ENCODE results near the gene NDC1.
A peak's percentile ranks its signal among the peaks of the same experiment; 100 is the strongest.

Gene NDC1

DNA sequence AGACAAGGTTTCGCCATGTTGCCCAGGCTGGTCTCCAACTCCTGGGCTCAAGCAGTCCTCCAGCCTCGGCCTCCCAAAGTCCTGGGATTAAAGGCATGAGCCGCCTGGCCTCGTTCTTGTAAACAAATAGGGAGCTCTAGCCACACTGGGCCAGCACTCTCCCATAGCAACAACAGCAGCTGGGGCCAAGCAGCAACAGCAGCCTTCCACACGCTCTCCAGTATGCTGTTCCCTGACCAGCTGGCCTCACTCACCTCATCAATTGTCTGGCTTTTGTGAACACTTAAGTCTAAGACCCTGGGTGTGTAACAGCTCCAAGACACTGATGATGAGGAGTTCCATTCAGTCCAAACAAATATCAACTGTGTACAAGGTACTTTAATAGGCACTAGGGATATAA lies 82.2 kb downstream of the NDC1 start:
- ATAC-seq, result no peak
- TF ChIP-seq ZNF565 (CRISPR knock-in tag; conservative IDR thresholded peaks at IDR 0.05; ENCODE audit: low read depth), result no peak
- no peak for TF ChIP-seq CSDC2 (CRISPR knock-in tag; IDR thresholded peaks at IDR 0.05)
- TF ChIP-seq, protein P1, sequence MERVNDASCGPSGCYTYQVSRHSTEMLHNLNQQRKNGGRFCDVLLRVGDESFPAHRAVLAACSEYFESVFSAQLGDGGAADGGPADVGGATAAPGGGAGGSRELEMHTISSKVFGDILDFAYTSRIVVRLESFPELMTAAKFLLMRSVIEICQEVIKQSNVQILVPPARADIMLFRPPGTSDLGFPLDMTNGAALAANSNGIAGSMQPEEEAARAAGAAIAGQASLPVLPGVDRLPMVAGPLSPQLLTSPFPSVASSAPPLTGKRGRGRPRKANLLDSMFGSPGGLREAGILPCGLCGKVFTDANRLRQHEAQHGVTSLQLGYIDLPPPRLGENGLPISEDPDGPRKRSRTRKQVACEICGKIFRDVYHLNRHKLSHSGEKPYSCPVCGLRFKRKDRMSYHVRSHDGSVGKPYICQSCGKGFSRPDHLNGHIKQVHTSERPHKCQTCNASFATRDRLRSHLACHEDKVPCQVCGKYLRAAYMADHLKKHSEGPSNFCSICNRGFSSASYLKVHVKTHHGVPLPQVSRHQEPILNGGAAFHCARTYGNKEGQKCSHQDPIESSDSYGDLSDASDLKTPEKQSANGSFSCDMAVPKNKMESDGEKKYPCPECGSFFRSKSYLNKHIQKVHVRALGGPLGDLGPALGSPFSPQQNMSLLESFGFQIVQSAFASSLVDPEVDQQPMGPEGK (CRISPR knock-in tag; IDR thresholded peaks at IDR 0.05; ENCODE audit: borderline replicate concordance), result no peak

DNA sequence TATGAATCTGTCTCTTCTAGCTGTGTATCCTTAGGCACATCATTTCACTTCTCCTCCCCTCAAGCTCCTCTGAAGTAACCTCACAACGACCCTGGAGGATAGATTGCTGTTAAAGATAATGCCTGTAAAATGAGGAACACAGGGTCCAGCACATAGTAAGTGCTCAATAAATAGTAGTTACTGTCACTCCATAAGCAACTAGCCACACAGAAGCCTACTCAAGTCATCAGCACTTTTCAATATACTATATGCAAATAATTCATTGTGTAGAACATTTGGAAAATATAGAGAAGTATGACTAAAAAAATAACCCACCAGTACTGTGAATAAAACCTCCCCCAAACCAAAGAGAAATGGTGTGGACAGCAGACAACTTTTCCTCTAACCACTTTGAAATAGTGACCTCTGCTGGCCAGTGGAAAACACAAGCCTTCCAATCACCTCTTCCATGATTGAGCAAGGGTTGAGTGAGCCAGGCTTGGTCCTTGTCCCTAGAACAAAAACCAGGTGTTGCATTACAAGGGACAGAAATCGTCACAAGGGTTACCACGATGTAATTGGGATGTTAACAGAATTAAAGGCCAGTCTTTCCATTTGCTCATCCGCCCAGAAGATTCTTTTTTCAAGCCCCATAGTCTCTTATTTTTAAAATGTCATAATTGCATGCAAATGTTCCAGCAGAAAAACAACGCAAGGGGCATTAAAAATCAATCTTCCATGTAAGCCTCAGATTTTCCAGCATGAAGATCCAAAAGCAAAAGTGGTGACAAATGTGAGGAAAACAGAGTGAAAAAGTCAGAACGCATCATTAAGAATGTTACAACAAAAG lies 83.4 kb downstream of the NDC1 start:
- TF ChIP-seq, protein P2, sequence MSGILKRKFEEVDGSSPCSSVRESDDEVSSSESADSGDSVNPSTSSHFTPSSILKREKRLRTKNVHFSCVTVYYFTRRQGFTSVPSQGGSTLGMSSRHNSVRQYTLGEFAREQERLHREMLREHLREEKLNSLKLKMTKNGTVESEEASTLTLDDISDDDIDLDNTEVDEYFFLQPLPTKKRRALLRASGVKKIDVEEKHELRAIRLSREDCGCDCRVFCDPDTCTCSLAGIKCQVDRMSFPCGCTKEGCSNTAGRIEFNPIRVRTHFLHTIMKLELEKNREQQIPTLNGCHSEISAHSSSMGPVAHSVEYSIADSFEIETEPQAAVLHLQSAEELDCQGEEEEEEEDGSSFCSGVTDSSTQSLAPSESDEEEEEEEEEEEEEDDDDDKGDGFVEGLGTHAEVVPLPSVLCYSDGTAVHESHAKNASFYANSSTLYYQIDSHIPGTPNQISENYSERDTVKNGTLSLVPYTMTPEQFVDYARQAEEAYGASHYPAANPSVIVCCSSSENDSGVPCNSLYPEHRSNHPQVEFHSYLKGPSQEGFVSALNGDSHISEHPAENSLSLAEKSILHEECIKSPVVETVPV (CRISPR knock-in tag; IDR thresholded peaks at IDR 0.05), result no peak
- TF ChIP-seq CSDC2 (CRISPR knock-in tag; IDR thresholded peaks at IDR 0.05), result no peak
- TF ChIP-seq BACH2 (CRISPR knock-in tag; IDR thresholded peaks at IDR 0.05; ENCODE audit: borderline replicate concordance), result no peak
- peak; percentile 87 for ATAC-seq

DNA sequence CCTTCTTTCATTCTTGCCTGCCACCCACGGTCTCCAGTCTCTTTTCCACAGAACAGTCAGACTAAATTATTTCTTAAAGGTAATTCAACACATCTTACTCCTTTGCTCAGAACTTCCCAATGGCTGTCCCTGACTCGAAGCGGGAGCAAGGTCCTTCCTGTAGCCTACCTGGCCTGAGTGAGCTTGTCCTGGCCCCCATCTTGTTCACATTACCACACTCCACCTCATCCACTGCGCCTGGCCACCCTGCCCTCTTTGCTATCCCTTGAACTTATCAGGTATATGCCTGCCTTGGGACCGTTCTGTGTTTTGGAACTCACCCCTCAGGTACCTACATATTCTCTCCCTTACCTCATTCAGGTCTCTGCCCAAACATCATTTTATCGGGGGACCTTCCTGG lies 85.8 kb downstream of the NDC1 start:
- TF ChIP-seq PPARA (CRISPR knock-in tag; IDR thresholded peaks at IDR 0.05; ENCODE audit: borderline replicate concordance) (no peak), ZNF565 (CRISPR knock-in tag; conservative IDR thresholded peaks at IDR 0.05; ENCODE audit: low read depth) (no peak), TOX (CRISPR knock-in tag; IDR thresholded peaks at IDR 0.05; ENCODE audit: borderline replicate concordance) (no peak), TCF4 (CRISPR knock-in tag; IDR thresholded peaks at IDR 0.05; ENCODE audit: borderline replicate concordance) (no peak), ZFP3 (CRISPR knock-in tag; IDR thresholded peaks at IDR 0.05) (no peak), ZNF70 (CRISPR knock-in tag; IDR thresholded peaks at IDR 0.05) (no peak), ESRRG (CRISPR knock-in tag; IDR thresholded peaks at IDR 0.05) (no peak), SNAI2 (CRISPR knock-in tag; IDR thresholded peaks at IDR 0.05) (no peak), GLIS3 (CRISPR knock-in tag; IDR thresholded peaks at IDR 0.05) (no peak)
- TF ChIP-seq, protein P3, sequence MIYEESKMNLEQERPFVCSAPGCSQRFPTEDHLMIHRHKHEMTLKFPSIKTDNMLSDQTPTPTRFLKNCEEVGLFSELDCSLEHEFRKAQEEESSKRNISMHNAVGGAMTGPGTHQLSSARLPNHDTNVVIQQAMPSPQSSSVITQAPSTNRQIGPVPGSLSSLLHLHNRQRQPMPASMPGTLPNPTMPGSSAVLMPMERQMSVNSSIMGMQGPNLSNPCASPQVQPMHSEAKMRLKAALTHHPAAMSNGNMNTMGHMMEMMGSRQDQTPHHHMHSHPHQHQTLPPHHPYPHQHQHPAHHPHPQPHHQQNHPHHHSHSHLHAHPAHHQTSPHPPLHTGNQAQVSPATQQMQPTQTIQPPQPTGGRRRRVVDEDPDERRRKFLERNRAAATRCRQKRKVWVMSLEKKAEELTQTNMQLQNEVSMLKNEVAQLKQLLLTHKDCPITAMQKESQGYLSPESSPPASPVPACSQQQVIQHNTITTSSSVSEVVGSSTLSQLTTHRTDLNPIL (CRISPR knock-in tag; IDR thresholded peaks at IDR 0.05; ENCODE audit: low read depth), result no peak
- TF ChIP-seq, protein P4, sequence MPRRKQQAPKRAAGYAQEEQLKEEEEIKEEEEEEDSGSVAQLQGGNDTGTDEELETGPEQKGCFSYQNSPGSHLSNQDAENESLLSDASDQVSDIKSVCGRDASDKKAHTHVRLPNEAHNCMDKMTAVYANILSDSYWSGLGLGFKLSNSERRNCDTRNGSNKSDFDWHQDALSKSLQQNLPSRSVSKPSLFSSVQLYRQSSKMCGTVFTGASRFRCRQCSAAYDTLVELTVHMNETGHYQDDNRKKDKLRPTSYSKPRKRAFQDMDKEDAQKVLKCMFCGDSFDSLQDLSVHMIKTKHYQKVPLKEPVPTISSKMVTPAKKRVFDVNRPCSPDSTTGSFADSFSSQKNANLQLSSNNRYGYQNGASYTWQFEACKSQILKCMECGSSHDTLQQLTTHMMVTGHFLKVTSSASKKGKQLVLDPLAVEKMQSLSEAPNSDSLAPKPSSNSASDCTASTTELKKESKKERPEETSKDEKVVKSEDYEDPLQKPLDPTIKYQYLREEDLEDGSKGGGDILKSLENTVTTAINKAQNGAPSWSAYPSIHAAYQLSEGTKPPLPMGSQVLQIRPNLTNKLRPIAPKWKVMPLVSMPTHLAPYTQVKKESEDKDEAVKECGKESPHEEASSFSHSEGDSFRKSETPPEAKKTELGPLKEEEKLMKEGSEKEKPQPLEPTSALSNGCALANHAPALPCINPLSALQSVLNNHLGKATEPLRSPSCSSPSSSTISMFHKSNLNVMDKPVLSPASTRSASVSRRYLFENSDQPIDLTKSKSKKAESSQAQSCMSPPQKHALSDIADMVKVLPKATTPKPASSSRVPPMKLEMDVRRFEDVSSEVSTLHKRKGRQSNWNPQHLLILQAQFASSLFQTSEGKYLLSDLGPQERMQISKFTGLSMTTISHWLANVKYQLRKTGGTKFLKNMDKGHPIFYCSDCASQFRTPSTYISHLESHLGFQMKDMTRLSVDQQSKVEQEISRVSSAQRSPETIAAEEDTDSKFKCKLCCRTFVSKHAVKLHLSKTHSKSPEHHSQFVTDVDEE (CRISPR knock-in tag; IDR thresholded peaks at IDR 0.05), result no peak
- TF ChIP-seq, protein P5, sequence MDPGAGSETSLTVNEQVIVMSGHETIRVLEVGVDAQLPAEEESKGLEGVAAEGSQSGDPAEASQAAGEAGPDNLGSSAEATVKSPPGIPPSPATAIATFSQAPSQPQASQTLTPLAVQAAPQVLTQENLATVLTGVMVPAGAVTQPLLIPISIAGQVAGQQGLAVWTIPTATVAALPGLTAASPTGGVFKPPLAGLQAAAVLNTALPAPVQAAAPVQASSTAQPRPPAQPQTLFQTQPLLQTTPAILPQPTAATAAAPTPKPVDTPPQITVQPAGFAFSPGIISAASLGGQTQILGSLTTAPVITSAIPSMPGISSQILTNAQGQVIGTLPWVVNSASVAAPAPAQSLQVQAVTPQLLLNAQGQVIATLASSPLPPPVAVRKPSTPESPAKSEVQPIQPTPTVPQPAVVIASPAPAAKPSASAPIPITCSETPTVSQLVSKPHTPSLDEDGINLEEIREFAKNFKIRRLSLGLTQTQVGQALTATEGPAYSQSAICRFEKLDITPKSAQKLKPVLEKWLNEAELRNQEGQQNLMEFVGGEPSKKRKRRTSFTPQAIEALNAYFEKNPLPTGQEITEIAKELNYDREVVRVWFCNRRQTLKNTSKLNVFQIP (CRISPR knock-in tag; IDR thresholded peaks at IDR 0.05; ENCODE audit: borderline replicate concordance, low read depth), result no peak
- ATAC-seq, result no peak

DNA sequence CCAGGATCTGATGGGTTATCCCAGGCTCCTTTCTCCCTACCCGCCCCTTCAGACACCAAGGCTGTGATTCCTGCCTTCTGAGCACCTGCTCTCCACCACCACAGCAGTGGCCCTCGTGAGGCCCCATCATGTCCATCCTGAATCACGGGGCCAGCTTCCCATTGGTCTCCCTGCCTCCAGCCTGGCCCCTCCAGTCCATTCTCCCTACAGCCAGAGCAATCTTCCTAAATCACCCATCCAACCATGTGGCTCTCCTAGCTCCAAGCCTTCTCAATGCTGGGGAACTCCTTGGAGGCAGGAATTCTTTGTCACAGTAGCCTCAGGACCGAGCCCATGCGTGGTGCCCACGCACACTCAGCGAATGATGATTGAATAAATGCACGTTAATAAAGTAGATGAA lies 90.3 kb downstream of the NDC1 start:
- ATAC-seq, result no peak

More for the DNA sequence above, 90.3 kb downstream of the NDC1 start:
- TF ChIP-seq, protein P3 (CRISPR knock-in tag; IDR thresholded peaks at IDR 0.05; ENCODE audit: low read depth), result no peak
- TF ChIP-seq GLIS3 (CRISPR knock-in tag; IDR thresholded peaks at IDR 0.05), result no peak
- TF ChIP-seq PPARA (CRISPR knock-in tag; IDR thresholded peaks at IDR 0.05; ENCODE audit: borderline replicate concordance), result no peak
- TF ChIP-seq, protein P2 (CRISPR knock-in tag; IDR thresholded peaks at IDR 0.05), result no peak
- TF ChIP-seq, protein P5 (CRISPR knock-in tag; IDR thresholded peaks at IDR 0.05; ENCODE audit: borderline replicate concordance, low read depth), result no peak
- no peak for TF ChIP-seq ZC3H10 (CRISPR knock-in tag; IDR thresholded peaks at IDR 0.05)
- no peak for TF ChIP-seq ZFP3 (CRISPR knock-in tag; IDR thresholded peaks at IDR 0.05)
- TF ChIP-seq ZFP30 (CRISPR knock-in tag; IDR thresholded peaks at IDR 0.05), result no peak
- TF ChIP-seq ZNF70 (CRISPR knock-in tag; IDR thresholded peaks at IDR 0.05), result no peak

All from SK-N-SH treated with all-trans-retinoic acid at 6 μM for 48 hours (cell line).